HEK293 (cell line): ENCODE results near the gene SLC35E4.

Source experiments
- EGR2 ChIP-seq: fragments of 450-650 bp; formaldehyde crosslinking; IDR thresholded peaks from 2 replicates; pipeline ENCODE4 v1.5.1; 2016; ENCODE audit warnings: low read depth, missing biosample characterization, missing genetic modification characterization
- GFI1B ChIP-seq: fragments of 450-650 bp; formaldehyde crosslinking; IDR thresholded peaks from 2 replicates; pipeline ENCODE4 v1.5.1; 2016; ENCODE audit warnings: missing biosample characterization, missing genetic modification characterization
- GLI2 ChIP-seq: fragments of 450-650 bp; formaldehyde crosslinking; IDR thresholded peaks from 2 replicates; pipeline ENCODE4; 2017; ENCODE audit warnings: missing biosample characterization, missing genetic modification characterization, low read depth, borderline replicate concordance
- HOXC10 ChIP-seq: sonication (generic); formaldehyde crosslinking; IDR thresholded peaks from 2 replicates; pipeline ENCODE4 v1.8.1; 2023; ENCODE audit warnings: mild to moderate bottlenecking, missing genetic modification reagents
- IKZF3 ChIP-seq: fragments of 450-650 bp; IDR thresholded peaks from 2 replicates; pipeline ENCODE4 v1.5.0; 2018; ENCODE audit warnings: missing biosample characterization, mild to moderate bottlenecking, missing genetic modification characterization, moderate library complexity
- INSM2 ChIP-seq: fragments of 450-650 bp; formaldehyde crosslinking; IDR thresholded peaks from 2 replicates; pipeline ENCODE4 v1.5.1; 2016; ENCODE audit warnings: missing biosample characterization, missing genetic modification characterization
- MZF1 ChIP-seq: fragments of 450-650 bp; formaldehyde crosslinking; IDR thresholded peaks from 2 replicates; pipeline ENCODE4 v1.5.1; 2017; ENCODE audit warnings: missing biosample characterization, missing genetic modification characterization, borderline replicate concordance
- PRDM2 ChIP-seq: fragments of 450-650 bp; formaldehyde crosslinking; IDR thresholded peaks from 2 replicates; pipeline ENCODE4 v1.5.1; 2016; ENCODE audit warnings: missing biosample characterization, missing genetic modification characterization, borderline replicate concordance
- SP2 ChIP-seq: fragments of 450-650 bp; formaldehyde crosslinking; IDR thresholded peaks from 2 replicates; pipeline ENCODE4 v1.5.1; 2016; ENCODE audit warnings: missing biosample characterization, missing genetic modification characterization
- SP3 ChIP-seq: fragments of 450-650 bp; formaldehyde crosslinking; IDR thresholded peaks from 2 replicates; pipeline ENCODE4 v1.5.1; 2016; ENCODE audit warnings: missing biosample characterization, missing genetic modification characterization
- WT1 ChIP-seq: fragments of 450-650 bp; formaldehyde crosslinking; IDR thresholded peaks from 2 replicates; pipeline ENCODE4 v1.5.1; 2016; ENCODE audit warnings: missing biosample characterization, missing genetic modification characterization
- YY1 ChIP-seq: fragments of 450-650 bp; formaldehyde crosslinking; IDR thresholded peaks from 2 replicates; pipeline ENCODE4 v1.5.1; 2018; ENCODE audit warnings: missing biosample characterization, missing genetic modification characterization
- ZBTB17 ChIP-seq: fragments of 450-650 bp; formaldehyde crosslinking; IDR thresholded peaks from 2 replicates; pipeline ENCODE4 v1.5.1; 2016; ENCODE audit warnings: missing biosample characterization, missing genetic modification characterization
- ZBTB20 ChIP-seq: fragments of 450-650 bp; formaldehyde crosslinking; IDR thresholded peaks from 2 replicates; pipeline ENCODE4 v1.5.1; 2016; ENCODE audit warnings: missing biosample characterization, missing genetic modification characterization
- ZBTB26 ChIP-seq: fragments of 450-650 bp; formaldehyde crosslinking; optimal IDR thresholded peaks from 2 replicates; pipeline ENCODE3; 2016; ENCODE audit warnings: missing biosample characterization, mild to moderate bottlenecking, missing genetic modification characterization
- ZBTB7A ChIP-seq: fragments of 450-650 bp; formaldehyde crosslinking; IDR thresholded peaks from 2 replicates; pipeline ENCODE4 v1.5.1; 2016; ENCODE audit warnings: low read depth, missing biosample characterization, missing genetic modification characterization
- ZFP37 ChIP-seq: fragments of 450-650 bp; formaldehyde crosslinking; IDR thresholded peaks from 2 replicates; pipeline ENCODE4 v1.5.1; 2016; ENCODE audit warnings: missing biosample characterization, missing genetic modification characterization
- ZNF10 ChIP-seq: fragments of 450-650 bp; formaldehyde crosslinking; IDR thresholded peaks from 2 replicates; pipeline ENCODE4 v1.5.1; 2017; ENCODE audit warnings: missing biosample characterization, missing genetic modification characterization
- ZNF155 ChIP-seq: fragments of 450-650 bp; formaldehyde crosslinking; IDR thresholded peaks from 2 replicates; pipeline ENCODE4 v1.5.1; 2016; ENCODE audit warnings: missing biosample characterization, missing genetic modification characterization
- ZNF292 ChIP-seq: fragments of 450-650 bp; formaldehyde crosslinking; IDR thresholded peaks from 2 replicates; pipeline ENCODE4 v1.5.1; 2016; ENCODE audit warnings: low read depth, missing biosample characterization, missing genetic modification characterization, borderline replicate concordance
- ZNF514 ChIP-seq: fragments of 450-650 bp; formaldehyde crosslinking; IDR thresholded peaks from 2 replicates; pipeline ENCODE4 v1.5.1; 2016; ENCODE audit warnings: missing biosample characterization, missing genetic modification characterization
- ZNF529 ChIP-seq: fragments of 450-650 bp; formaldehyde crosslinking; IDR thresholded peaks from 2 replicates; pipeline ENCODE4 v1.5.1; 2017; ENCODE audit warnings: missing genetic modification characterization, missing biosample characterization; ENCODE audit not compliant: insufficient replicate concordance
- ZNF561 ChIP-seq: fragments of 450-650 bp; IDR thresholded peaks from 2 replicates; pipeline ENCODE4 v1.5.1; 2018; ENCODE audit warnings: missing biosample characterization, missing genetic modification characterization, borderline replicate concordance
- ZNF596 ChIP-seq: fragments of 450-650 bp; IDR thresholded peaks from 2 replicates; pipeline ENCODE4 v1.5.0; 2018; ENCODE audit warnings: missing biosample characterization, mild to moderate bottlenecking, missing genetic modification characterization, moderate library complexity
- ZNF776 ChIP-seq: fragments of 450-650 bp; formaldehyde crosslinking; IDR thresholded peaks from 2 replicates; pipeline ENCODE4 v1.5.0; 2017; ENCODE audit warnings: missing biosample characterization, missing genetic modification characterization, borderline replicate concordance
- ZNF785 ChIP-seq: fragments of 450-650 bp; formaldehyde crosslinking; IDR thresholded peaks from 2 replicates; pipeline ENCODE4 v1.5.1; 2016; ENCODE audit warnings: missing biosample characterization, missing genetic modification characterization
- ZNF843 ChIP-seq: fragments of 450-650 bp; formaldehyde crosslinking; IDR thresholded peaks from 2 replicates; pipeline ENCODE4 v1.5.1; 2016; ENCODE audit warnings: missing biosample characterization, missing genetic modification characterization
- ZSCAN16 ChIP-seq: fragments of 450-650 bp; formaldehyde crosslinking; IDR thresholded peaks from 2 replicates; pipeline ENCODE4 v1.5.1; 2016; ENCODE audit warnings: missing biosample characterization, missing genetic modification characterization
- ZSCAN23 ChIP-seq: fragments of 450-650 bp; formaldehyde crosslinking; IDR thresholded peaks from 2 replicates; pipeline ENCODE4 v1.5.1; 2016; ENCODE audit warnings: missing biosample characterization, missing genetic modification characterization
- ZSCAN30 ChIP-seq: fragments of 450-650 bp; IDR thresholded peaks from 2 replicates; pipeline ENCODE4 v1.5.1; 2018; ENCODE audit warnings: missing biosample characterization, mild to moderate bottlenecking, missing genetic modification characterization, moderate library complexity
- TF ChIP-seq, protein P1 (sequence below): fragments of 450-650 bp; formaldehyde crosslinking; IDR thresholded peaks from 2 replicates; pipeline ENCODE4 v1.5.1; 2017; ENCODE audit warnings: missing biosample characterization, missing genetic modification characterization

SLC35E4 gene

GRCh38 chr22:30635273-30636225 is at the start of gene SLC35E4 (continued):
- TF ChIP-seq PRDM2 (no peak), WT1 (no peak), ZNF561 (tag by site-specific recombination) (0 out of 2 replicates have a peak, but pooled peaks have one; percentile 22), ZNF10 (tag by site-specific recombination) (no peak), ZNF785 (tag by site-specific recombination) (no peak), ZSCAN23 (no peak), HOXC10 (CRISPR knock-in tag) (no peak), EGR2 (tag by site-specific recombination) (peak; percentile 70), ZBTB17 (tag by site-specific recombination) (peak; percentile 96), INSM2 (no peak), SP3 (tag by site-specific recombination) (peak; percentile 86), GLI2 (tag by site-specific recombination) (no peak), ZSCAN30 (no peak), ZNF529 (tag by site-specific recombination) (no peak), ZBTB7A (tag by site-specific recombination) (no peak), ZBTB20 (tag by site-specific recombination) (no peak), ZNF596 (tag by site-specific recombination) (no peak), MZF1 (tag by site-specific recombination) (no peak), ZSCAN16 (tag by site-specific recombination) (no peak), ZNF843 (tag by site-specific recombination) (no peak), ZBTB26 (peak; percentile 82), YY1 (tag by site-specific recombination) (no peak), ZNF514 (tag by site-specific recombination) (no peak), GFI1B (no peak), SP2 (tag by site-specific recombination) (peak; percentile 86), ZNF776 (tag by site-specific recombination) (no peak), ZNF155 (tag by site-specific recombination) (no peak), ZFP37 (tag by site-specific recombination) (no peak), ZNF292 (no peak), IKZF3 (tag by site-specific recombination) (peak; percentile 49; the same call in 1 of the 2 replicates)
- TF ChIP-seq, protein P1, sequence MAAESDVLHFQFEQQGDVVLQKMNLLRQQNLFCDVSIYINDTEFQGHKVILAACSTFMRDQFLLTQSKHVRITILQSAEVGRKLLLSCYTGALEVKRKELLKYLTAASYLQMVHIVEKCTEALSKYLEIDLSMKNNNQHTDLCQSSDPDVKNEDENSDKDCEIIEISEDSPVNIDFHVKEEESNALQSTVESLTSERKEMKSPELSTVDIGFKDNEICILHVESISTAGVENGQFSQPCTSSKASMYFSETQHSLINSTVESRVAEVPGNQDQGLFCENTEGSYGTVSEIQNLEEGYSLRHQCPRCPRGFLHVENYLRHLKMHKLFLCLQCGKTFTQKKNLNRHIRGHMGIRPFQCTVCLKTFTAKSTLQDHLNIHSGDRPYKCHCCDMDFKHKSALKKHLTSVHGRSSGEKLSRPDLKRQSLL, result peak; percentile 93
